Smooth muscle cell of trachea (primary cell): ENCODE results near the gene ASTL. TPM values are rescaled to one million over a fixed set of nuclear protein-coding genes. Genes with fewer than 3 reads are reported as not detected.

Experiments used
- total RNA-seq: library from RNA; depleted of rRNA; stranded (reverse); fragments of >200 nt; gene quantifications from 2 replicates; pipeline ENCODE4 v1.2.1, GENCODE V29; 2014

The ASTL gene
- total RNA-seq, result 0.17 TPM in 1 of 2 replicates, not detected in the other

GRCh38 chr2:96138179-96139145 is at the start of gene ASTL:
TSS of gene ASTL (minus strand) at chr2:96138502. CDS start at chr2:96138436, 66 bp downstream.

DNA sequence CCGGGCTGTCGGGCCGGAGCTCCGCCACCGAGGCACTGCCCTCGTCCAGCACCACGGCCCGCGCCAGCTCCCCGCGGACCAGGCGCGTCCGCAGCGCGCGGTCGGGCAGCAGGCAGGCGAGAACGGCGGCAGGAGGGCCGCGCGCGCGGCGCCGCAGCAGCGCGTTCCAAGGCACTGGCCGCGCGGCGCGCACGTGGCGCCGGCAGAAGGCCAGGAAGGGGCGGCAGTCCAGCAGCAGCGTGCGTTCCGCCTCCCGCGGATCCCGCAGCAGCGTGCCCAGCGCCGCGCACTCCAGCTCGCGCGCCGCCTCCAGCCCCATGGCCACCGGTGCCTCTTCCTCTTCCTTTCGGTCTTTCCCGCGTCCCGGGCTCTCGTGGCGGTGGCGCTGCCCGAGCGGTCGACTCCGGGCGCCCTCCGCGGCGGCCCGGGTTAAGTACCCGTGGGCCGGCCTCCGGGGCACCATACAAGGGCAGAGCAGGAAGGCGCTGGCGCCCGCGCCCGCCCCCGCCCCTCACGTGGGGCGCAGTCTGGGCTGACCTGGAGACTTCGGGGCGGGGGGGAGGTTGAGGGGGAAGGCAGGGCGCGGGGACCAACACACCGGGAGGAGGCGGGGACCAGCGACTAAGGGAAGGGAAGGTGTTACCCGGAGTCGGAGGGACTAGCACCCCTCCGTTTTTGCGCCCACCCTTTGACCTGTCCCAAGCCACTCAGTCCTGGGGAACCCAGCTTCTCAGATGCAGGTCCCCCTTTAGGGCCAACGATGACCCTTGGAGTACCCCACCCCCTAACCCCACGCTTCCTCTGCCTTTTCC is 6.9 kb upstream of the ASTL start, which contains the start of gene DUSP2:
TSS of gene DUSP2 (minus strand) at position 405 of the 812 bp plus-strand sequence. CDS start at position 319, 86 bp downstream.

DNA sequence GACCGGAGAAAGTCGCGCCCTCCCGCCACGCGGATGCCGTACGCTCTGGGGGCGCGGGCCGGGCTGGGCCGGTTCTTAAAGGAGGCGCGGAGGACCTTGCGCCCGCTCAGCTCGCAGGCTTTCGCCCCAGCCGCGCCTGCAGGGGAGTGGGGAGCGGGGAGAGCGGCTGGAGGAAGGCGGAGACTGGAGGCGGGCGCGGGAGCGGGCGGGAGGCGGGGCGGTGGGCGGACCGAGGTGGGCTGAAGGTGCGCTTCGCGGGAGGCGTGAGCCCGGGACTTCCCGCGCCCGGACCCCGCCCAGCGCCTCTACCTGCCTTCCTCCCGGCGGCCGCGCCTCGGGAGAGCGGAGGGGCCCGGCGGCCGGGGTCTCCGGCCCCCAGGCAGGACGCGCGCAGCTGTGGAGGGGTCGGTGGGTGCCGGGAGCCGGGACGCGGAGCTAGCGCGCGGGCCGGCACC is 21.9 kb downstream of the ASTL start, which contains the start of gene ADRA2B:
TSS of gene ADRA2B (minus strand) at position 148 of the 455 bp plus-strand sequence. CDS start 422 bp downstream, outside the sequence.

Other genes starting within 250 kb of the ASTL start
- 28.8 and 58.8 TPM in 2 replicates for gene ANKRD36C, start 146.7 kb downstream of the ASTL start, total RNA-seq
- gene GPAT2, start 103.6 kb downstream of the ASTL start, total RNA-seq, result 16.2 and 19.3 TPM in 2 replicates
- not detected in 2 replicates for gene ADRA2B, start 21.9 kb downstream of the ASTL start, total RNA-seq
- 0.15 and 2.0 TPM in 2 replicates for gene DUSP2, start 6.9 kb upstream of the ASTL start, total RNA-seq
- 113 and 130 TPM in 2 replicates for gene STARD7, start 70.3 kb upstream of the ASTL start, total RNA-seq
- gene TMEM127, start 127.5 kb upstream of the ASTL start, total RNA-seq, result 16.3 and 38.9 TPM in 2 replicates
- gene CIAO1, start 127.7 kb upstream of the ASTL start, total RNA-seq, result 92.1 and 93.5 TPM in 2 replicates
- gene SNRNP200, start 167.0 kb upstream of the ASTL start, total RNA-seq, result 54.9 and 72.9 TPM in 2 replicates
- gene ITPRIPL1, start 186.8 kb upstream of the ASTL start, total RNA-seq, result 2.9 and 5.8 TPM in 2 replicates
- gene NCAPH, start 197.3 kb upstream of the ASTL start, total RNA-seq, result 1.2 and 26.3 TPM in 2 replicates